NCI-H128 (cell line): ENCODE results near the gene NEIL3.

Experiments used
- DNase-seq: peaks from one replicate; lab custom pipeline; 2025; ENCODE audit not compliant: unreplicated experiment; lab: John Stamatoyannopoulos, UW

NEIL3 gene

GRCh38 chr4:177410566-177410965 lies 100.9 kb downstream of the NEIL3 start:
- no peak for DNase-seq

GRCh38 chr4:177411996-177412395 lies 102.3 kb downstream of the NEIL3 start:
- DNase-seq = no peak
